K562 (cell line): ENCODE results near the gene KIF26B. TPM values are rescaled to one million over a fixed set of nuclear protein-coding genes. Genes with fewer than 3 reads are reported as not detected.

Experiments used
- ATAC-seq: fragments of 200-7000 bp; cut with Tn5 transposase; 3 replicates; pipeline ENCODE4 v1.9.1; 2020; ENCODE audit warnings: moderate library complexity
- BruUV-seq: library from RNA; stranded (reverse); fragments of 400-500 nt; replicated peaks from 2 replicates; lab custom pipeline; 2021; lab: Mats Ljungman, UMichigan
- CTCF ChIA-PET: fragments of 300-600 bp; formaldehyde crosslinking; extraction: SDS; loops from one replicate; lab custom pipeline; 2021; ENCODE audit warnings: low intra/inter-chr PET ratio; lab: Yijun Ruan, JAX
- POLR2A ChIA-PET: fragments of 300-600, 350-650 bp; sonication (Branson Sonifier 250); formaldehyde crosslinking; extraction: SDS; loops from one replicate; lab custom pipeline; 2021; ENCODE audit warnings: antibody characterized with exemption, inconsistent platforms; lab: Yijun Ruan, JAX
- DNase-seq, 4 experiments: peaks; one replicate each; pipeline versions ENCODE4 v3.0.0 to v3.0.0-alpha.2; 2011 to 2018; ENCODE audit warnings: low spot score in 3 of 4, mixed read lengths in 3 of 4; ENCODE audit errors: extremely low read depth in 1 of 4
- FAIRE-seq: peaks from 2 replicates; lab custom pipeline; 2011; peaks lifted over from hg19 to GRCh38; lab: Jason Lieb, UNC
- H2AFZ ChIP-seq: 2 replicates; pipeline ENCODE4 v1.6.0; 2011; ENCODE audit warnings: low read depth, low read length, control low read depth, inconsistent platforms
- H3K27ac ChIP-seq: fragments of 200-600 bp; 3 replicates; pipeline ENCODE4 v1.8.0; 2011; ENCODE audit warnings: low read depth, mild to moderate bottlenecking, control low read depth, inconsistent platforms, low read length, moderate library complexity, mixed read lengths; ENCODE audit errors: extremely low read depth
- H3K27me3 ChIP-seq, 2 experiments: fragments of 300-600 bp in 1 of 2; 2 replicates in 1 of 2; 3 replicates in 1 of 2; pipeline versions ENCODE4 v1.6.0 to v1.8.0; 2011; ENCODE audit warnings: inconsistent platforms in 2 of 2, low read length in 2 of 2, mild to moderate bottlenecking in 1 of 2, mixed read lengths in 1 of 2, moderate library complexity in 1 of 2; ENCODE audit not compliant: control insufficient read depth in 2 of 2, insufficient read depth in 2 of 2
- H3K36me3 ChIP-seq: fragments of 300-600 bp; 3 replicates; pipeline ENCODE4 v1.8.0; 2011; ENCODE audit warnings: mild to moderate bottlenecking, low read length, inconsistent platforms; ENCODE audit not compliant: control insufficient read depth, insufficient read depth
- H3K4me1 ChIP-seq, 2 experiments: fragments of 200-600 bp in 1 of 2; replicated peaks in 1 of 2; 2 replicates in 1 of 2; 3 replicates in 1 of 2; pipeline versions ENCODE4 v1.5.1 to v1.8.0; 2011; ENCODE audit warnings: inconsistent platforms in 2 of 2, low read length in 2 of 2, mild to moderate bottlenecking in 1 of 2, mixed read lengths in 1 of 2, moderate library complexity in 1 of 2; ENCODE audit not compliant: control insufficient read depth in 2 of 2, insufficient read depth in 2 of 2
- H3K4me2 ChIP-seq: 2 replicates; pipeline ENCODE4 v1.6.1; 2011; ENCODE audit warnings: low read length, control low read depth, inconsistent platforms, mixed read lengths; ENCODE audit not compliant: insufficient read depth
- H3K4me3 ChIP-seq: fragments of 200-600 bp; sonication (generic), shearing (Covaris generic); 2 replicates; pipeline ENCODE4 v1.5.1; 2016; ENCODE audit warnings: control low read depth, inconsistent platforms
- H3K79me2 ChIP-seq: fragments of 200-600 bp; 3 replicates; pipeline ENCODE4 v1.8.0; 2011; ENCODE audit warnings: low read length, inconsistent platforms; ENCODE audit not compliant: control insufficient read depth, insufficient read depth
- H3K9ac ChIP-seq, 2 experiments: 2 replicates each; pipeline versions ENCODE4 v1.6.0 to v1.6.1; 2011; ENCODE audit warnings: low read depth in 2 of 2, low read length in 2 of 2, control low read depth in 1 of 2, inconsistent platforms in 1 of 2, mild to moderate bottlenecking in 1 of 2, mixed read lengths in 1 of 2; ENCODE audit not compliant: insufficient read depth in 1 of 2
- H3K9me1 ChIP-seq: one replicate; pipeline ENCODE4 v1.6.0; 2011; ENCODE audit warnings: inconsistent platforms, mild to moderate bottlenecking, low read length, moderate library complexity; ENCODE audit not compliant: control insufficient read depth, insufficient read depth
- H3K9me3 ChIP-seq: replicated peaks from 2 replicates; pipeline ENCODE4 v1.5.1; 2011; ENCODE audit warnings: low read depth, low read length, inconsistent platforms; ENCODE audit not compliant: control insufficient read depth, insufficient read depth
- H4K20me1 ChIP-seq: replicated peaks from 2 replicates; pipeline ENCODE4 v1.6.1; 2011; ENCODE audit warnings: low read length, inconsistent platforms, mixed read lengths; ENCODE audit not compliant: control insufficient read depth, insufficient read depth
- ELF2 ChIP-seq: fragments of 250-450 bp; sonication (Bioruptor Pico); IDR thresholded peaks from 2 replicates; pipeline ENCODE4 v1.5.0; 2021; ENCODE audit warnings: mild to moderate bottlenecking
- EZH2 ChIP-seq: IDR thresholded peaks from 2 replicates; pipeline ENCODE4 v1.6.1; 2012; ENCODE audit warnings: low read depth, mild to moderate bottlenecking, inconsistent platforms, low read length, borderline replicate concordance
- HLTF ChIP-seq: fragments of 450-650 bp; IDR thresholded peaks from 2 replicates; pipeline ENCODE4 v1.6.1; 2016
- PCBP1 ChIP-seq: fragments of 200-400 bp; formaldehyde crosslinking; IDR thresholded peaks from 2 replicates; pipeline ENCODE4 v1.6.1; 2018; ENCODE audit warnings: mild to moderate bottlenecking, low read depth, low read length; ENCODE audit not compliant: poor library complexity, severe bottlenecking
- TCF7L2 ChIP-seq: fragments of 150-350 bp; IDR thresholded peaks from 2 replicates; pipeline ENCODE4 v1.6.1; 2016; ENCODE audit warnings: low read depth, mild to moderate bottlenecking, low read length, moderate library complexity
- ZNF197 ChIP-seq: fragments of 200-800 bp; sonication (Bioruptor generic); IDR thresholded peaks from 2 replicates; pipeline ENCODE4 v1.6.1; 2016; ENCODE audit warnings: low read depth, missing genetic modification characterization, missing compliant biosample characterization
- ZSCAN32 ChIP-seq: fragments of 450-650 bp; formaldehyde crosslinking; IDR thresholded peaks from 2 replicates; pipeline ENCODE4 v1.4.0; 2020; ENCODE audit warnings: mild to moderate bottlenecking, moderate library complexity
- whole genome bisulfite sequencing: fragments of 100-300 bp; shearing (Covaris generic); methylation state at CpG from one replicate; pipeline ENCODE4 v1.1.6; 2016; ENCODE audit warnings: low coverage, mixed read lengths; ENCODE audit not compliant: insufficient coverage; ENCODE audit errors: missing lambda C conversion rate; 5-methylcytosine and 5-hydroxymethylcytosine counted together
- in situ Hi-C: fragments of 300-500 bp; cut with MboI; formaldehyde crosslinking; loops from 4 replicates; pipeline ENCODE4 v1.15.0; 2018; ENCODE audit warnings: inconsistent platforms, mixed read lengths
- intact Hi-C: fragments of 100-400 bp; cut with micrococcal nuclease; formaldehyde crosslinking; loops from 2 replicates; pipeline ENCODE4 v1.14.2; 2022
- polyA plus RNA-seq, 8 experiments: library from polyadenylated mRNA; depleted of rRNA in 4 of 8; stranded (reverse) in 5 of 8; unstranded in 3 of 8; fragments of >200 nt; fragmentation: Nextera tagmentation in 2 of 8; fragmentation: Illumina TruSeq in 1 of 8; extraction: Ambion mirVana in 2 of 8; extraction: Trizol in 1 of 8; gene quantifications; 2 replicates each; pipeline versions ENCODE4 v1.2.1 to v1.2.3, GENCODE V29; 2011 to 2014; ENCODE audit warnings: inconsistent platforms in 1 of 8, missing spikeins in 1 of 8
- total RNA-seq, 7 experiments: library from RNA; depleted of rRNA in 6 of 7; stranded (reverse); fragments of >200 nt in 6 of 7; fragmentation: Illumina TruSeq in 2 of 7; extraction: Trizol in 2 of 7; gene quantifications; 2 replicates each; pipeline versions ENCODE4 v1.2.1 to v1.2.3, GENCODE V29; 2011 to 2021; ENCODE audit warnings: low replicate concordance in 1 of 7
- TF ChIP-seq, protein P1 (sequence below): fragments of 450-650 bp; formaldehyde crosslinking; IDR thresholded peaks from 2 replicates; pipeline ENCODE4 v1.4.0; 2020; ENCODE audit warnings: mild to moderate bottlenecking
- TF ChIP-seq, protein P2 (sequence below): sonication (generic); formaldehyde crosslinking; IDR thresholded peaks from 2 replicates; pipeline ENCODE4 v1.8.0; 2023; ENCODE audit warnings: mild to moderate bottlenecking, missing genetic modification reagents

The KIF26B gene
- total and polyA plus RNA-seq, 9 of the 15 experiments (the other 6 are each of a cell fraction or from before 2014, with no cell fraction given), result 0.02 to 0.08 (median 0.03) TPM; not detected in 6

DNA sequence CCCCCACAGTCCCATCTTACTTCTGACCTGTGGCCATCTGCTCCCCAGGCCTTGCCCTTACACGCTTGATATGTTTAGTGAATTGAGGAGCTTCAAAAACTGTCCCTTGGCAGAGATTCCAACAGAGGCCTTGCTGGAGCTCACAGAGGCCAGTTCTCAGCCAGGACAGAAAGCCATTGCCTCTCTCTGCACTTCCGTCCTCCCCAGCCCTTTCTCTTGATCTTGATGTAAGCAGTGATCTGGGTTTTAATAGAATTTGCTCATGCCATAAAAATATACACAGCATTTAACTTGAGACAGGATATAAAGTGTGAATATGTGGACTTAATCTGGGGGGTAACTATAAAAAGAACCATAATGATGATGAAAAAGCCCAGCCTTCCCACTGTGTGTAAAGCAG is 453.5 kb downstream of the KIF26B start:
- in situ Hi-C loops, result no loop called here

DNA sequence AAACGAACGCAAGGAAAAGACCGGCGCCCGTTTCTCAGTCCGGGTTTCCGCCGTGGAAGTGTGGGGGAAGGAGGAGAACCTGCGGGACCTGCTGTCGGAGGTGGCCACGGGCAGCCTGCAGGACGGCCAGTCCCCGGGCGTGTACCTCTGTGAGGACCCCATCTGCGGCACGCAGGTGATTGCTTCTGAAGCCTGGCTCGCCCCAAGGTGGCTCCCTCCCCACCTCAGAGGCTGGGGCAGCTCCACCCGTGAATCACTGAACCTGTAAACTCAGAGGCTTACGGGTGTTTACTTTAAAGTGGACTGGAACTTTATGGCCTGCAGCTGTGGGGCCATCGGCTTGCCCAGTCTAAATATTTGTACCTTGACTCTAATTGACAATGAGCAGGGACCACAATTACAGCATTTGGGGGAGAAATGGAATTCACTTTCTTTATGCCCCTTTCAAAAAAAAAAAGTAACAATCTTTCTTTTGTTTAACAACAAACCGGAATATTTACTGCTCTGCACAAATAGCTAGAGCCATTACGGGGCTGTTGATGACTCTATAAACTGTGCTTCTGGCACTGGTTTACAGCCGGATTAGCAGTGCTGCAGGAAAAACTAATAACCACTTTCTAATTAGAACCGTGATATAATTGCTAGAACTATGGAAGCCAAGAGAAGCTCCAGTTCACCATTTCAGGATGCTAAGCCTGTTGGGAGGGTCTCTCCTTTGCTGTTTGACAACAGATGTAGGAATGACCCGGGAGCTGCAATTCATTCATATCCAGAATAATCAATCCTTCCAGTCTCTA is 454.8 kb downstream of the KIF26B start:
- H3K4me2 ChIP-seq, result no peak overlapping the region
- WGBS, result under 1% methylated on average over 23 of the region's 25 CpGs
- H3K9me1 ChIP-seq, result no peaks in the 10 kb centered on the region
- no peak overlapping the region for H3K9ac ChIP-seq
- in situ Hi-C loops (no loop called here), intact Hi-C loops (no loop called here)
- H3K27ac ChIP-seq, result no peak overlapping the region
- peaks cover 83 to 84% of the 10 kb centered on the region in 2 experiments for H3K27me3 ChIP-seq
- no peaks in the 10 kb centered on the region for H4K20me1 ChIP-seq
- BruUV-seq, result no TSS peak
- FAIRE-seq (no peak), ATAC-seq (no peak), DNase-seq (no peak)
- no peak overlapping the region for H3K4me3 ChIP-seq
- POLR2A ChIA-PET, result interaction anchor here (0.6 kb wide), 1 partner anchor 12 kb away, joined by 3 read pairs; no protein-coding TSS in a partner anchor
- no peak overlapping the region for H2AFZ ChIP-seq
- no peaks in the 10 kb centered on the region for H3K36me3 ChIP-seq
- H3K4me1 ChIP-seq, result peaks cover 0 to 4% of the 10 kb centered on the region in 2 experiments; a peak in 2 of 5 replicates
- no peak for TF ChIP-seq ZNF197
- TF ChIP-seq, protein P1, sequence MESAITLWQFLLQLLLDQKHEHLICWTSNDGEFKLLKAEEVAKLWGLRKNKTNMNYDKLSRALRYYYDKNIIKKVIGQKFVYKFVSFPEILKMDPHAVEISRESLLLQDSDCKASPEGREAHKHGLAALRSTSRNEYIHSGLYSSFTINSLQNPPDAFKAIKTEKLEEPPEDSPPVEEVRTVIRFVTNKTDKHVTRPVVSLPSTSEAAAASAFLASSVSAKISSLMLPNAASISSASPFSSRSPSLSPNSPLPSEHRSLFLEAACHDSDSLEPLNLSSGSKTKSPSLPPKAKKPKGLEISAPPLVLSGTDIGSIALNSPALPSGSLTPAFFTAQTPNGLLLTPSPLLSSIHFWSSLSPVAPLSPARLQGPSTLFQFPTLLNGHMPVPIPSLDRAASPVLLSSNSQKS (CRISPR knock-in tag), result no peak
- TF ChIP-seq, protein P2, sequence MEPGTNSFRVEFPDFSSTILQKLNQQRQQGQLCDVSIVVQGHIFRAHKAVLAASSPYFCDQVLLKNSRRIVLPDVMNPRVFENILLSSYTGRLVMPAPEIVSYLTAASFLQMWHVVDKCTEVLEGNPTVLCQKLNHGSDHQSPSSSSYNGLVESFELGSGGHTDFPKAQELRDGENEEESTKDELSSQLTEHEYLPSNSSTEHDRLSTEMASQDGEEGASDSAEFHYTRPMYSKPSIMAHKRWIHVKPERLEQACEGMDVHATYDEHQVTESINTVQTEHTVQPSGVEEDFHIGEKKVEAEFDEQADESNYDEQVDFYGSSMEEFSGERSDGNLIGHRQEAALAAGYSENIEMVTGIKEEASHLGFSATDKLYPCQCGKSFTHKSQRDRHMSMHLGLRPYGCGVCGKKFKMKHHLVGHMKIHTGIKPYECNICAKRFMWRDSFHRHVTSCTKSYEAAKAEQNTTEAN (CRISPR knock-in tag), result no peak
- TF ChIP-seq ELF2, result no peak
- TF ChIP-seq HLTF, result no peak
- TF ChIP-seq ZSCAN32 (CRISPR knock-in tag), result no peak
- no peak for TF ChIP-seq TCF7L2
- no peaks in the 10 kb centered on the region for H3K9me3 ChIP-seq
- H3K79me2 ChIP-seq, result no peaks in the 10 kb centered on the region
- CTCF ChIA-PET, result no interaction called here

More for the DNA sequence above, 453.5 kb downstream of the KIF26B start:
- H3K27me3 ChIP-seq, result peaks cover 78 to 81% of the 10 kb centered on the region in 2 experiments
- 0% methylated on average over 2 of the region's 2 CpGs for WGBS
- DNase-seq, result no peak
- no peak for FAIRE-seq
- no peaks in the 10 kb centered on the region for H3K9me3 ChIP-seq
- H4K20me1 ChIP-seq, result no peaks in the 10 kb centered on the region
- H3K9me1 ChIP-seq, result no peaks in the 10 kb centered on the region
- CTCF ChIA-PET, result no interaction called here
- H3K4me3 ChIP-seq, result no peak overlapping the region
- intact Hi-C loops, result no loop called here
- H3K36me3 ChIP-seq, result no peaks in the 10 kb centered on the region
- no peak overlapping the region for H3K4me2 ChIP-seq
- H3K79me2 ChIP-seq, result no peaks in the 10 kb centered on the region
- H3K4me1 ChIP-seq, result peaks cover 0 to 4% of the 10 kb centered on the region in 2 experiments; a peak in 2 of 5 replicates
- no peak overlapping the region for H2AFZ ChIP-seq
- no peak overlapping the region for H3K9ac ChIP-seq
- ATAC-seq, result no peak
- POLR2A ChIA-PET, result no interaction called here
- 0 out of 2 replicates have a peak, but pooled peaks have one; percentile 19 for TF ChIP-seq EZH2
- no peak for TF ChIP-seq PCBP1
- BruUV-seq, result no TSS peak
- H3K27ac ChIP-seq, result no peak overlapping the region
